Thyroid gland (tissue), 4 donors: ENCODE measurements around the gene GPC5. TPM values are rescaled to one million over a fixed set of nuclear protein-coding genes. Genes with fewer than 3 reads are reported as not detected.
A peak's percentile ranks its signal among the peaks of the same experiment; 100 is the strongest.

Source experiments
- DNase-seq, 2 donors: peaks; one replicate each; pipeline ENCODE4 v3.0.0-alpha.2; 2019
- H3K27ac ChIP-seq, 3 donors: fragments of 200-600 bp; sonication (generic); 1 replicate in 2 of 3; 2 replicates in 1 of 3; pipeline ENCODE4 v1.5.1; 2016 to 2019; ENCODE audit warnings: mild to moderate bottlenecking in 1 of 3, moderate library complexity in 1 of 3
- H3K27me3 ChIP-seq: fragments of 200-600 bp; sonication (generic); one replicate; pipeline ENCODE4 v1.5.1; 2019
- H3K36me3 ChIP-seq, 2 donors: fragments of 200-600 bp; sonication (generic); one replicate each; pipeline ENCODE4 v1.5.1; 2016 to 2019
- H3K4me1 ChIP-seq, 2 donors: fragments of 200-600 bp; sonication (generic); one replicate each; pipeline ENCODE4 v1.5.1; 2017 to 2019
- H3K4me3 ChIP-seq, 3 donors: fragments of 200-600 bp; sonication (generic); replicated peaks in 1 of 3; 1 replicate in 2 of 3; 2 replicates in 1 of 3; pipeline ENCODE4 v1.5.1; 2016; ENCODE audit warnings: mild to moderate bottlenecking in 1 of 3
- H3K9me3 ChIP-seq: fragments of 200-600 bp; sonication (generic); one replicate; pipeline ENCODE4 v1.5.1; 2017
- CTCF ChIP-seq, 6 experiments: fragments of 200-600 bp in 3 of 6; fragments of 450-650 bp in 3 of 6; sonication (generic) in 3 of 6; IDR thresholded peaks; one replicate each; pipeline ENCODE4 v1.5.1; 2016 to 2019; ENCODE audit warnings: antibody characterized with exemption in 6 of 6, mild to moderate bottlenecking in 2 of 6, inconsistent platforms in 1 of 6, moderate library complexity in 1 of 6
- POLR2A ChIP-seq, 2 donors: fragments of 450-650 bp; IDR thresholded peaks; one replicate each; pipeline ENCODE4 v1.6.1; 2017; ENCODE audit warnings: antibody characterized with exemption in 2 of 2, mild to moderate bottlenecking in 2 of 2, moderate library complexity in 1 of 2
- WGBS, 2 donors: methylation state at CpG; one replicate each; pipeline ENCODE4 v1.1.5; 2017; 5-methylcytosine and 5-hydroxymethylcytosine counted together
- intact Hi-C: fragments of 100-400 bp; cut with DNase I; formaldehyde crosslinking; loops from one replicate; pipeline ENCODE4 v1.15.1; 2023
- total RNA-seq, 4 donors: library from RNA; depleted of rRNA; stranded (reverse); fragments of >200 nt; gene quantifications; one replicate each; pipeline ENCODE4 v1.2.3, GENCODE V29; 2016

The GPC5 gene
- total RNA-seq, 4 donors from 2014 or later, result 0.67 to 2.3 (median 1.3) TPM

DNA sequence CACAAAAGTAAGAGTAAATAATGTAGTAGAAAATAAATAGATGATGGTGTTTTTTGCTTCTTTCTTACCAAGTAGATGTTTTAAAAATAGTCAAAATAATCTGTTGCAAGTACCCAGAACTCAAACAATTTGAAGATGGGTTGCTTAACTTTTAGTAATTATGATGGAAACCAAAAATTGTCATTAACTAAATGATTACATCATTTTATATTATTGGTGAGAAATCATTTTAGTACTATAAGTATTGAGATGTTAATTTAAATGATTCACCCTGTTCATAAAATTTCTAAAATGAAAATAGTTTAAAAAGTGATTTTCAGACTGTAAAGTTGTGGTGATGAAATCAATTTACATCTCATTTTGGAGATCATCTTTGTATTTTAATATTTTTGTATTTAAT, 404.5 kb downstream of the GPC5 start:
- Histone ChIP-seq H3K4me1 (peaks cover 0 to 4% of the 10 kb centered on the region in 2 donors), H3K9me3 (no peaks in the 10 kb centered on the region), H3K36me3 (no peaks in the 10 kb centered on the region), H3K27me3 (no peaks in the 10 kb centered on the region), H3K27ac (no peak overlapping the region), H3K4me3 (no peak overlapping the region)
- DNase-seq, result no peak
- intact Hi-C loops, result no loop called here
- TF ChIP-seq POLR2A (IDR thresholded peaks at IDR 0.05), result no peak
- TF ChIP-seq CTCF (IDR thresholded peaks at IDR 0.05), result no peak

GRCh38 chr13:91804724-91805123, 406.3 kb downstream of the GPC5 start:
- Histone ChIP-seq H3K27me3 (no peaks in the 10 kb centered on the region), H3K4me3 (no peak overlapping the region), H3K4me1 (peaks cover 0 to 4% of the 10 kb centered on the region in 2 donors), H3K36me3 (no peaks in the 10 kb centered on the region), H3K9me3 (no peaks in the 10 kb centered on the region), H3K27ac (no peak overlapping the region)
- TF ChIP-seq POLR2A (IDR thresholded peaks at IDR 0.05), result no peak
- intact Hi-C loops, result no loop called here
- 59 to 71% methylated on average over 1 of the region's 1 CpG for WGBS, 2 donors
- DNase-seq, result no peak

- H3K9me3 ChIP-seq, result no peaks in the 10 kb centered on the region
- no peak for DNase-seq
- H3K27ac ChIP-seq, result no peak overlapping the region
- intact Hi-C loops, result no loop called here
- H3K4me1 ChIP-seq, result peaks cover 0 to 4% of the 10 kb centered on the region in 2 donors
- H3K27me3 ChIP-seq, result no peaks in the 10 kb centered on the region
- H3K36me3 ChIP-seq, result no peaks in the 10 kb centered on the region
- 14 to 21% methylated on average over 1 of the region's 1 CpG for WGBS, 2 donors
- no peak for TF ChIP-seq POLR2A (IDR thresholded peaks at IDR 0.05)
- peak in 3 of 6 experiments; percentile 41 to 54 (median 49) for TF ChIP-seq CTCF (IDR thresholded peaks at IDR 0.05)
- H3K4me3 ChIP-seq, result no peak overlapping the region
These were observed 407.2 kb downstream of the GPC5 start for GRCh38 chr13:91805605-91806004.

GRCh38 chr13:91809161-91809560, 410.7 kb downstream of the GPC5 start:
- Histone ChIP-seq H3K27me3 (no peaks in the 10 kb centered on the region), H3K9me3 (no peaks in the 10 kb centered on the region), H3K27ac (no peak overlapping the region), H3K4me3 (no peak overlapping the region), H3K36me3 (no peaks in the 10 kb centered on the region), H3K4me1 (peaks cover 0 to 4% of the 10 kb centered on the region in 2 donors)
- 71 to 80% methylated on average over 2 of the region's 2 CpGs for WGBS, 2 donors
- intact Hi-C loops, result no loop called here
- no peak for DNase-seq
- TF ChIP-seq CTCF (IDR thresholded peaks at IDR 0.05) (no peak), POLR2A (IDR thresholded peaks at IDR 0.05) (no peak)

- DNase-seq, result peak; percentile 52 to 63
- H3K27me3 ChIP-seq, result no peaks in the 10 kb centered on the region
These were observed 414.8 kb downstream of the GPC5 start for GRCh38 chr13:91813253-91813652.

More at GRCh38 chr13:91813253-91813652, 414.8 kb downstream of the GPC5 start:
- H3K4me1 ChIP-seq, result no peaks in the 10 kb centered on the region
- H3K36me3 ChIP-seq, result no peaks in the 10 kb centered on the region
- TF ChIP-seq CTCF (IDR thresholded peaks at IDR 0.05) (no peak), POLR2A (IDR thresholded peaks at IDR 0.05) (no peak)
- intact Hi-C loops, result no loop called here
- no peak overlapping the region for H3K4me3 ChIP-seq
- WGBS, 2 donors, result 11 to 15% methylated on average over 4 of the region's 4 CpGs
- H3K9me3 ChIP-seq, result no peaks in the 10 kb centered on the region
- H3K27ac ChIP-seq, result no peak overlapping the region
